Measurements from ENCODE around the gene CHRM4. TPM values are rescaled to one million over a fixed set of nuclear protein-coding genes. Genes with fewer than 3 reads are reported as not detected.
A peak's percentile ranks its signal among the peaks of the same experiment; 100 is the strongest.

The CHRM4 gene
- total RNA-seq, 1 donor from 2014 or later: 8.5 TPM

DNA sequence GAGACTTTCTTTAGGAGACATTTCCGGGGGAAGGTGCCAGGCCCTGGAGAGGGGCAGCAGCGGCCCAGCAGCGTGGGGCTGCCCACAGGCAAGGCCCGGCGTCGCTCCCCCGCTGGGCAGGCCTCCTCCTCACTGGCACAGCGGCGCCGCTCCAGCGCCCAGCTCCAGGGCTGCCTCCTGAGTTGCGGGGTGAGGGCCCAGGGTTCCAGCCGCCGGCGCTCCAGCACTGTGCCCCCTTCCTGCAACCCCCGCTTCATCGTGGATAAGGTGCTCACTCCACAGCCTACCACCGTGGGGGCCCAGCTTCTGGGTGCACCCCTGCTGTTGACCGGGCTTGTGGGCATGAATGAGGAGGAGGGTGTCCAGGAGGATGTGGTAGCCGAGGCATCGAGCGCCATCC, 25.3 kb downstream of the CHRM4 start:
- DNase-seq: no peak
- no peak overlapping the region for H3K4me3 Mint-ChIP-seq (ENCODE audit: unreplicated experiment)
- peaks cover 39% of the 10 kb centered on the region for H3K4me1 Mint-ChIP-seq (ENCODE audit: low read depth, unreplicated experiment)
- no peak overlapping the region for H3K27ac Mint-ChIP-seq (ENCODE audit: unreplicated experiment)
- no peaks in the 10 kb centered on the region for H3K36me3 Mint-ChIP-seq (ENCODE audit: unreplicated experiment)
- H3K27me3 Mint-ChIP-seq (ENCODE audit: unreplicated experiment): peaks cover 12% of the 10 kb centered on the region
- H3K9me3 Mint-ChIP-seq (ENCODE audit: unreplicated experiment): peaks cover 14% of the 10 kb centered on the region
- TF ChIP-seq, protein P1, sequence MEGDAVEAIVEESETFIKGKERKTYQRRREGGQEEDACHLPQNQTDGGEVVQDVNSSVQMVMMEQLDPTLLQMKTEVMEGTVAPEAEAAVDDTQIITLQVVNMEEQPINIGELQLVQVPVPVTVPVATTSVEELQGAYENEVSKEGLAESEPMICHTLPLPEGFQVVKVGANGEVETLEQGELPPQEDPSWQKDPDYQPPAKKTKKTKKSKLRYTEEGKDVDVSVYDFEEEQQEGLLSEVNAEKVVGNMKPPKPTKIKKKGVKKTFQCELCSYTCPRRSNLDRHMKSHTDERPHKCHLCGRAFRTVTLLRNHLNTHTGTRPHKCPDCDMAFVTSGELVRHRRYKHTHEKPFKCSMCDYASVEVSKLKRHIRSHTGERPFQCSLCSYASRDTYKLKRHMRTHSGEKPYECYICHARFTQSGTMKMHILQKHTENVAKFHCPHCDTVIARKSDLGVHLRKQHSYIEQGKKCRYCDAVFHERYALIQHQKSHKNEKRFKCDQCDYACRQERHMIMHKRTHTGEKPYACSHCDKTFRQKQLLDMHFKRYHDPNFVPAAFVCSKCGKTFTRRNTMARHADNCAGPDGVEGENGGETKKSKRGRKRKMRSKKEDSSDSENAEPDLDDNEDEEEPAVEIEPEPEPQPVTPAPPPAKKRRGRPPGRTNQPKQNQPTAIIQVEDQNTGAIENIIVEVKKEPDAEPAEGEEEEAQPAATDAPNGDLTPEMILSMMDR (IDR thresholded peaks at IDR 0.05; ENCODE audit: partially characterized antibody, unreplicated experiment): no peak

GRCh38 chr11:46364791-46365190, 26.8 kb downstream of the CHRM4 start:
- Mint-ChIP-seq H3K27ac (ENCODE audit: unreplicated experiment) (peak overlapping the region; percentile 8), H3K4me3 (ENCODE audit: unreplicated experiment) (no peak overlapping the region), H3K4me1 (ENCODE audit: low read depth, unreplicated experiment) (peaks cover 37% of the 10 kb centered on the region), H3K27me3 (ENCODE audit: unreplicated experiment) (peaks cover 9% of the 10 kb centered on the region), H3K36me3 (ENCODE audit: unreplicated experiment) (no peaks in the 10 kb centered on the region), H3K9me3 (ENCODE audit: unreplicated experiment) (peaks cover 10% of the 10 kb centered on the region)
- TF ChIP-seq, protein P1 (IDR thresholded peaks at IDR 0.05; ENCODE audit: partially characterized antibody, unreplicated experiment): no peak
- DNase-seq: no peak

DNA sequence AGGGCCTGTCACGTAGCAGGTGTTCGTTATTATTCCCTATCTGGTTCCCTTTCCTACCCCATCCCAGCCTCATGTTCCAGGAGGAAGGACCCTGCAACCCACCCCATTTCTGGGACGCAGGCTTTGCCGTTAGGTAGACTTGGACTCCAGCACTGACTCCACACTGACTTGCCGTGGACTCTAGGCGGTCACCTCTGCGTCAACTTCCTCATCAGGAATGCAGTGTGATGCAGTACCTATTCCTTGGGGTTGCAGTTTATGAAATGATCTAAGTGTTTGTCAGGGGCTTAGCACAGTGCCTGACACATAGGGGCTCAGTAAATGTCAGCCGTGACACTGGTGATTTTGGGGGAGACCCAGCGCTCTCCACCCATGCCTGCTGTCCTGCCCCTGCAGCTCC, 27.5 kb downstream of the CHRM4 start:
- DNase-seq: no peak
- Mint-ChIP-seq H3K4me1 (ENCODE audit: low read depth, unreplicated experiment) (peaks cover 30% of the 10 kb centered on the region), H3K27ac (ENCODE audit: unreplicated experiment) (no peak overlapping the region)

GRCh38 chr11:46363455-46364005, 28.0 kb downstream of the CHRM4 start:
- TF ChIP-seq, protein P1 (IDR thresholded peaks at IDR 0.05; ENCODE audit: partially characterized antibody, unreplicated experiment): no peak
- Mint-ChIP-seq H3K4me3 (ENCODE audit: unreplicated experiment) (no peak overlapping the region), H3K4me1 (ENCODE audit: low read depth, unreplicated experiment) (peaks cover 28% of the 10 kb centered on the region), H3K27ac (ENCODE audit: unreplicated experiment) (no peak overlapping the region), H3K27me3 (ENCODE audit: unreplicated experiment) (peaks cover 6% of the 10 kb centered on the region), H3K36me3 (ENCODE audit: unreplicated experiment) (no peaks in the 10 kb centered on the region), H3K9me3 (ENCODE audit: unreplicated experiment) (peaks cover 5% of the 10 kb centered on the region)
- DNase-seq: peak; percentile 39

More for the DNA sequence above, 27.5 kb downstream of the CHRM4 start:
- no peak overlapping the region for H3K4me3 Mint-ChIP-seq (ENCODE audit: unreplicated experiment)
- TF ChIP-seq, protein P1 (IDR thresholded peaks at IDR 0.05; ENCODE audit: partially characterized antibody, unreplicated experiment): no peak
- H3K9me3 Mint-ChIP-seq (ENCODE audit: unreplicated experiment): peaks cover 5% of the 10 kb centered on the region
- no peaks in the 10 kb centered on the region for H3K36me3 Mint-ChIP-seq (ENCODE audit: unreplicated experiment)
- peaks cover 6% of the 10 kb centered on the region for H3K27me3 Mint-ChIP-seq (ENCODE audit: unreplicated experiment)

DNA sequence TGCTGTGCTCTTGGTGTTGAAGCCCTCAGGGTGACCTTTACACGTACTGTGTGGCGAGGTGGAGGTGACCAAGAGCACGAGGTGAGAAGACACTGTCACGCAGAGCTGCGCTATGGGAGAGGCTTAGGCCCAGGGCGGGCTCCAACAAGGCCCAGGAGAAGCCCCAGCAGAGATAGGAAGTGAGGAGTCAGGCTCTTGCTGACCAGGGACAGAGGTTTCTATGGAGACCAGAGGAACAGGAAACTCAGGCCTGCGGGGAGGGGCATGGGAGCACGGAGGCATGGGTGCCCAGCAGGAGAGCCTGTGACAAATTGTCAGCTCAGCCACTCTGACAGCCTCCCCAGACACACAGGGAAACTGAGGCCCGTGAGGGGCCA, 28.6 kb downstream of the CHRM4 start:
- no peak overlapping the region for H3K4me3 Mint-ChIP-seq (ENCODE audit: unreplicated experiment)
- peaks cover 3% of the 10 kb centered on the region for H3K9me3 Mint-ChIP-seq (ENCODE audit: unreplicated experiment)

More for the DNA sequence above, 28.6 kb downstream of the CHRM4 start:
- peaks cover 23% of the 10 kb centered on the region for H3K4me1 Mint-ChIP-seq (ENCODE audit: low read depth, unreplicated experiment)
- H3K36me3 Mint-ChIP-seq (ENCODE audit: unreplicated experiment): no peaks in the 10 kb centered on the region
- no peak for DNase-seq
- TF ChIP-seq, protein P1 (IDR thresholded peaks at IDR 0.05; ENCODE audit: partially characterized antibody, unreplicated experiment): no peak
- H3K27ac Mint-ChIP-seq (ENCODE audit: unreplicated experiment): peak overlapping the region; percentile 66
- peaks cover 6% of the 10 kb centered on the region for H3K27me3 Mint-ChIP-seq (ENCODE audit: unreplicated experiment)

All from glutamatergic neuron (in vitro differentiated cells).